ENCODE results near the gene CLUH.

The CLUH gene

DNA sequence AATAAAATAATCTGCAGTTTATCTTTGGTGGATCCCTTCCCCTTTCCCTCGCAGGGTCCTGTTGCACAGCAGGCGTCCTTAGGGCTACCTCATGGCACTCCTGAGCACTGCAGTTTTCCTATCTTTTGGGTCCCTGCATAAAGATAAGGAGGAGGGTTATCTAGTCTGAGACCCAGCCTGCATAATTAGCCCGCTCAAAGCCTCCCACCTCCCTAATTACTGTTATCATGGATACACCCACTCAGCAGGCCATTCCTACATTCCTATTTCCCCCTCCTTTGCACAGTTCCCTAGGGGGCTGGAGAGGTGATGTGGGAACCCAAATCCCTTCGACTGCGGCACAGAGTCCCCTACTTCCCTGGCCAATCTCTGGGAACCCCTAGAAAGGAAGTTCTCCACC is 5.1 kb upstream of the CLUH start:
- DNase-seq: no peak

DNA sequence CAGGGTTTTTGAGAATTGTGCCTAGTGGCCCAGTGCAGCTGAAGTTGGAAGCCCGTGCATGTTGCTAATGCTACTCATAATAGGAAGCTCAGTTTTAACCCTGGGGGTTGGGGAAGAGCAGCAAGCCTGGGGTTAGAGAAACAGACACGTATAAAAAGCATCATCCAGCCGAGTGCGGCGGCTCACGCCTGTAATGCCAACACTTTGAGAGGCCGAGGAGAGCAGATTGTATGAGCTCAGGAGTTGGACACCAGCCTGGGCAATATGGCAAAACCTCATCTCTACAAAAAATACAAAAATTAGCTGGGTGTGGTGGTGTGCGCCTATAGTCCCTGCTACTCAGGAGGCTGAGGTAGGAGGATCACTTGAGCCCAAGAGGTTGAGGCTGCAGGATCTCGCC is 2.3 kb upstream of the CLUH start:
- DNase-seq: no peak

DNA sequence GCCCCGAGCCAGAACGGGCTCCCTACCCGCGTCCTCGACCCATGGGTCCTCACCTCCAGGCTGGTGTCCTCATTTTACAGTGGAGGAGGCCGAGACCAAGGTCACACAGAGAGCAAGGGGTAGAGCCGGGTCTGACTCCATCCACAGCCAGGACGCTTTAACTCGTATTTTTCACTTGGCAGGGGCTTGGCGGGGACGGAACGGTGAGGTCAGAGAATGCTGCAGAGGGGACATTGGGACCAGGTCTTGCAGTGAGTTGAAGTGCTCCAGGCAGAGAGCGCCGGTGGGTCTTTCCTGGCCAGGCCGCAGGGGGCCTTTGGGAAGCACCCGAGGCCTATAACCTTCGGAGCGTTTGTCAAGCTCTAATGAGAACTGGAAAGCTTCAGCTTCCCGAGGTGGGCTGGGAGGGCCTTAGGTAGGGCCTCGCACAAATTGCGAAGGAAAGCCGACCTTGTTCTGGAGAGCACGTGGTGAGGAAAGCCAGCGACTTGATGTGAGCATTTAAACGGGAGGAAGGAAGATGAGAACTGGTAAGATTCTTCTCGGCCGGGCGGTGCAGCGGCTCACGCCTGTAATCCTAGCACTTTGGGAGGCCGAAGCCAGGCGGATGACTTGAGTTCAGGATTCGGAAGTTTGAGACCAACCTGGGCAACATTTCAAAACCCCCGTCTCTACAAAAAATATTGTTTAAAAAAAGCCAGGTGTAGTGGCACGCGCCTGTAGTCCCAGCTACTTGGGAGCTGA is 908 bp upstream of the CLUH start:
- DNase-seq: peak; percentile 33

DNA sequence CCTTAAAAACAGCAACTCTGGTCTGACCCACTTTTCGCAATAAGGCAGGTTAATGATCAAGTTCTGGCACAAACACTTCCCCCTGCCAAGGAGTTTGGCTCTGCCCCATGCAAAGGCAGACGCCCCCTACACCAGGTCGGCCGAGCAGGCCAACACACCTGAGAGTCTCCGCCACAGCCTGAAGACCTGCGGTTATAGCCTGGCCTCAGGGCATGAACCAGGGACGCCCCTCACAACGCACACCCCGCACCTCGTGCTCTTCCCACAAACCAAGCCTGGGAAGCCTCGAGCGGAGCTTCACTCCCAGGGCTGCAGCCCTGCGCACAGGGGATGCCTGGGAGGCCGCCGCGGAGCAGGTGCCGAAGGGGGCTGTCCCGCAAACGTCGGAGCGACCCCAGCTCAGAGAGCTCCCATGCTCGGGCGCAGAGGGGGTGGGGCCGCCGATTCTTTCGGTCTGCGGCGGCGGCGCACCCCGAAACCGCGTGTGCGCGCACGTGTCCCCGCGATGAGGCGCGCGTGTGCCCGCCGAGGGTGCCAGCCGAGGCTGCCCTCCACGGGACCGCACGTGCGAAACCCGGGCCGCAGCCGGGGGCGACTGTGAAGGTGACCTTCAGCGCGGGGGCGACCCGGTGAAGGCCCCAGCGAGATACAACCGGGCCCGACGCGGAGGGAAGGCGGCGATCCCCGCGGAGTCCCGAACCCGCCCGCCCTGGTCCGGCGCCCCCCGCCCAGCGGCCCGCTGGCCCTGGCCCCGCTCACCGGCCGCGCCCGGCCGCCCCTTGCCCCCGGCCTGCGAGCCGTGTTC is 559 bp downstream of the CLUH start:
- DNase-seq: peak; percentile 5

DNA sequence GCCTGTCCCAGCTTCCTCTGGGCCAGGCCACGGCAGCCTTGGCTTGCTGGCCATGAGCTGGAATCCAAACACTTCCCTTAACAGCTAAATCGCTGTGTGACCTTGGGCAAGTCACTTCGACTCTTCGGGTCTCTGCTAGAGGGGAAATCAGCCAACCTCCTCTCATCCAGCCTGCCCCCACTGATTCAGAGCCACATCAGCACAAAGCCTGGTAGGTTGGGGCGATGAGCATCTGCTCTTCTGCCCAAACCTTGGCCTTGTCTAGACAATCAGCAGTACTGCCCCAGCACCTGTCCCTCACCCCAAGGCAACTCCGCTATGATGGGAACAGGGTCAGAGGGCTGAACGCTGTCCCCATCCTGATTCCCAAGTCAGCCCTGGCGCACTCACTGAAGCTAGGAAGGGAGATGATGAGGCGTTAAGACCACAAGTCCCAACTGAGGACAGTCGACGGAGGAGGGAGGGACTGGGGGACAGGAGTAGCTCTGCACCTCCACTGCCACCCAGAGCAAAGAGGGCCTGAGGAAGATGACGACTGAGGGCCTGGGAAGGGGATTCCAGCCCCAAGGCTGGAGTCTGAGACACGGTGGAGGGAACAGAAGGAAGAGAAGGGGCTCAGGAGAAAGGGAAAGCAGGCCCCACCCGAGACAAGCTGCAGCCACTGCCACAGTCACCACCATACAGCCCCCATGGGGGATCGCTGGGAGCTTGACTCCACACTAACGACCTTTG is 1.3 kb downstream of the CLUH start:
- DNase-seq: no peak

DNA sequence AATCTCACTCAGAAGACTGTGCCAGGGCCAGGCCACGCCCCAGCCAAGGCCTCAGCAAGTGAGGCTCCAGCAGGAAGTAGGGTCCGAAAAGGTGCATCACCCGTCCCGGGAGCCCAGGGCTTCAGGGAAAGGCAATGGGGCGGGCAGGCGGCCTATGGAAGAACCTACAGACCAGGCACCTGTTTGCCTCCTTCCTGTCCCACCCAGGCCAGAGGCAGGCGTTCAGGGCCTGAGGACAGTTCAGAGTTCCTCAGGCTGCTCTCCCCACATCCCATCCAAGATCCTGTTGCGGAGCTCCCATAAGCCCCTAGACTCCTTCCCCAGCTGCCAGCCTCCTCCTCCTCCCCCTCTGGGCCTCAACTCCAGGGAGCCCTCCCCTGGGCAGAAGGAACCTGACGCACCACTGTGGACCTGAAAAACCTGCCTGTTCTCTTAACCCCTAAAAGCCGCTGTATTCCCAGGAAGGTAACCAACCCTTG is 2.3 kb downstream of the CLUH start:
- no peak for DNase-seq

DNA sequence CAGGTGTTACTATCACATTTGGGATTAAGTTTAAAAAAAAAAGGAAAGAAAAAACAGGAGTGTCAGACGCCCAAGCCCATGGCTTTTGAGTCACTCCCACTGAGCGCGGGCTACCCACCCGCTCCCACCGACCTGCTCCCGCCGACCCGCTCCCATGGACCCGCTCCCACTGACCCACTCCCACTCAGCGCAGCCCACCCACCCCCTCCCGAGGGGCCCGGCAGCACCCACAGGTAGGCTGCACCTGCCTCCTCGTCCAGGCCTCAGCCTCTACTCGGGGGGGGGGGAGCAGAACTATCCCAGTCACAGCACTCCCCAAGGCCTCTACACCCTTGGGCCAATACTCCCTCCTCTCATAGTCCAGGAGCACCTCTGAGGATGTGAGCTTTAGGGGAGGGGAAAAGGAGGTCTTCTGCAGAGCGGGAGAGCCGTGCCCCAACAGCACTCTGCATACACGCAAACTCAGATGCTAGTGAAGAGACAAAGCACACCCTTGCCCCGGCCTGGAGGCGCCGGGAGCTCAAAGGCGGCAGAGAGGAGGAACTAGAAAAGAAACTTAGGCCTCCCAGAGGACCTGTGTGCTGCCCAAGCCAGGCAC is 2.9 kb downstream of the CLUH start:
- no peak for DNase-seq

DNA sequence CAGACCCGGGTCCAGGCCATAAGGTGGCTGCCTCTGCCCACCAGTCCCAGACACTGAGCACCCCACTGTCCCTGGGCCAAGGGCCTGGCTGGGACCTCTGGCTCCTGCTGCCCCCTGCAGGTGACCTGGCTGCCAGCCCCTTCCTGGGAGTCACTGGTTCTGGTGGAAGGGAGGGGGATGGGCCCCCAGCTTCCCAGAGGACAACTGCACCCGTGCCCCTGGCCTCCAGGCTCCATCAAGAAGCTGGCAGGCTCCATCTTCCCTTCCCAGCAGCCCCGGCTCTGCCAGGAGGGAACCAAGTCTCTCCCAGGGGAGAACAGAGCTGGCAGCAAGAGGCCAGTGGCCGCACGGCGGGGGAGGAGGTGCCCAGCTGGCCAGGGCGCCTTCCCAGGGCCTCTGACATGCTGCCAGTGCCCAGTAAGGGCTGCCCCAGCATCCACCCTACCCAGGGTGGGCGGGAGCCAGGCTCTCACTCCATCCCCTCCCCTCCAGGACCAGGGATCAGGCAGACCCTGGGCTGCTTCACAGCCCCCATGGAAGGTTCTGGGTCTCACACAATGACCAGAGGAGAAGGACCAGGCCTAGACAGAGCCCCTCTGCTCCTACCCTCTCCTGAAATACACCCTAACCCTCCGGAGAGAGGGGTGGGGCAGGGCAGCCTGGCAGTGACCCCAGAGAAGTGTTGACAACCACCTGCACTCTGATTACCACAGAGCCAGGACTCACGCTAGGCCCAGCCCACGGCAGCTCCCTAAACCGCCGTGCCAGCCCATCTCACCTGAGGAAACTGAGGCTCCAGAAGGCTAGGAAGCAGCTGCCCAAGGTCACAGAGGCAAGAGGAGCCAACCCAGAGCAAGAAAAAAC is 3.6 kb downstream of the CLUH start:
- DNase-seq: no peak

DNA sequence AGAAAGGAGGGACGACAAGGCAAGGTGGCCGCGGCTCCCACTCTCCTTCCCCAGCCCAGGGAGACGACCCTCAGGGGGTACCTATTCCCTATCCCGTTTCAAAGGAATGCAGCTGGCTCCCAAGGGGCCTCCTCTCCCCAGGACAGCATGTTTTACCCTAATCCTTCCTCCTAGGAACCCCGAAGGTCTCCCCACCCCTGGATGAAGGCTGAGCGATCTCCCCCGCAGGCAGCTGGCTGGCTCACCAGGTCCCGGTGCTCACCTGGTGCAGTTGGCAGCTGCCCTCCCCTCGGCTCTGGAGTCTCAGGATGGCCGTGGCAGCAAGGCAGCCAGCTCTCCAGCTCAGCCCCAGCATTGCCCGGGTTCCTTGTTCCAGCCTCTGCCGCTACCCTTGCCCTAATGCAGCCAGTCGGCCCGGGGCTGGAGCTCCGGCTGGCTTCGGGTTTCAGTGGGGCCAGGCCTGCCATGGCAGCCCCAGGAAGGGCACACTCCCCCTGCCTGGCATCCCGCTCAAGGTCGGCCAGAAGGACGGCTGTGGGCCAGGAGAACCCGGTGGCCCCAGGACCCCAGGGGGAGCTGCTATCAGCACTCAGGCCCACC is 4.6 kb downstream of the CLUH start:
- no peak for DNase-seq

DNA sequence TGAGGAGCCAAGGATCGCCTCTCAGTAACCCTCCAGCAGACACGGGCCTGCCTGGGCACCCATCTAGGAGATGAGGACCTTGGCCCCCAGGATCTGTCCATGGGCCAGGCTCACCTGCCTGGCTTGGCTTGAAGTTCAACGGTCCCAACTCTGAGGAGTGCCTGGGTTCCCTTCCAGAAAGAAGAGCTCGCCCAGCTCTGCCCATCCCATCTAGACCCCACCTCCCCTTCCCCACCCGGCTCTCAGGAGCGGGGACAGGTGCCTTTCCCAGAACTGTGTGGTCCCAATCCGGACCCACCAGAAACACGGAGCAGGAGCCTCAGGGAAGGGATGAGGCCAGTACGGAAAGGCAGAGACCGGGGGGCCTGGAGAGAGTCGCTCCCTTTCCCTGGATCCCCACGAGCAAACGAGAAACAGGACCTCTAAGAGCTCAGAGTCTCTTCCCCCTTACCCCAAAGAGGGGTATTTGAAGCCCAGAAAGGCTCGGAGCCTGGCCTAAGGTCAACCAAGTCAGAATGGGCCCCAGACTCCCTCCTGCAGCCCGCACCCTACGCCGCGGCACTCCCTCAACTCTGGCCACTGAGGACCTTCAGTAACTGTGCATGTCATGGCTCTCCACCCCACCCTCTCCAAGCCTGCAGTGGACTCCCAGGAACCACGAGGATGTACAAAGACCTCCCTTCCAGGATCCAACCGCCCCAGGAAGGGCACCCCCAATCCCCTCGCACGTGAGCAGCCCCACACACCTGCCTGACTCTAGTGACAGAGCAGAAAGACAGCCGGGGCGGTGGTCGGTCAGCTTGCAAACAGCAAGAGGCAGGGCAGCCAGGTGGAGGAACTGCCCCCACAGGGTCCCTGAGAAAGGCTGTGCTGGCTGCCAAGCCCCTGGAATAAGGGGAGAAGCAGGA is 5.4 kb downstream of the CLUH start:
- DNase-seq: no peak

DNA sequence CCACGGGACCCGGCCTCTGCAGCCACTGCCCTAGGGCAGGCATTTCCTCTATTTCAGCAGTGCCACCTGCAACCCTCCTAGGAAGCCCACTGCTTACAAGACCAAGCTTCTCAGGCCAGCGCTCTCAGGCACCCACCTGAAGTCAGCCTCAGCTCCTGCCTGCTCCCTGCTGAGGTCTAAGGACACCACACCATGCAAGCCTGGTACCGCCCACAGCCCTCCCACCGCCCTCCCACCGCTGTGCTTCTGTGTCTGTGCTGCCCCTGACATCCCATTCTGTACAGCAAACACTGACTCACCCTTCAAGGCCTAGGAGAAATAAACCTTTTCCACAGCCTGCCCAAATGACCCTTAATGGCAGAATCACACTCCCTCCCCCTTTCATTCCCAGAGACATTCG is 6.3 kb downstream of the CLUH start:
- no peak for DNase-seq

DNA sequence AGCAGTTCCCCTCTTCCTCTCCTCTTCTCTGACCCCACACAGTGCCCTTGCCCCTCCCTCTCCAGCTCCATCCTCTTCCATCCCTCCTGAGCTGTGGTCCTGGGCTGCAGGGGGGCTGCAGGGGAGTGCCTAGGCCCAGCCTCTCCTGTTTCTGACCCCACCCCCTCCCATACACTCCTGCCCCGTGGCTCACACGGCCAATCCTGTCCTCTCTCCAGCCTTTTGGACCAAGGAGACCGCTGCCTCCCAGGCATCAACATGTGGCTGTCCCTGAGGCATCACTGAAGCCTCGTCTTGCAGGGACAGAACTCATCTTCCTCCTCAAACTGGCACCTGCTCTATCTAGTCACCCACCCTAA is 6.7 kb downstream of the CLUH start:
- DNase-seq: no peak

DNA sequence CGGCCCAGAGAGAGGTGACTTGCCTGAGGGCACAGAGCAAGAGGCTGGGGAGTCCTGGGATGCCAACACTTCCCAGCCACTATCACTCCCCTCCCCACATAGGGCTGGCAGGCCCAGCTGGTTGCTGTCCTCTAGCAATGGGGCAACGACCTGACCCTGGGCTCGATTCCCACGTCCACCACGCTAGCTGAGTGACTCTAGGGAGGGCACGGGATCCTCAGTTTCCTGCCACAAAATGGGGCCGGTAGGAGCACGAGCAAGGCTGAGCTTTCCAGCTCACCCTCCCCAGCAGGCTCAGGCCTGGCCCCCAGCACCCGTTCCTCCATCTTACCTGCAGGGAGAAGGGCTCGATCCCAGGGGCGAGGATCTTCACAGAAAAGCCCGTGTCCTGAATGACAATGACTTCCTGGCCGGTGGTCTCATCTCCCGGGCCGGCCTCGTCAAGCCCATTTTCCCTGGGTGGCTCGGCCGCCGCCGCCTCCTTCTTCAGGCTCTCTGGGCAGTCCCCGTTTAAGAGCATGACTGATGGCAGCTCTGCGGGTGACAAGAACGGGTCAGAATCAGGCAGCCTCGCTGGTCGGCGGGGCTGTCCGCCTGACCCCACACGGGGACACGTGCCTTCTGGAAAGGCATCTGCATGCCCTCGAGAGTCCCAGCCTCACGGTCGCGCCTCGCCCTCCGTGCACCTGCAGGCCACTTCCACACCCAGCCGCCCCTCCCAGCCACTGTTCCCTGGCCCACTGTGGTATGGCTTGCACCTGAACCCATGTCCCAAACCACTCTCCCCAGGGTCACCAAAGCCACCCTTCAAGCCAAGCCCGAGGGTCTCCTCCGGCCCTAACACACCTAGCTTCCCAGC is 7.3 kb downstream of the CLUH start:
- DNase-seq: no peak

DNA sequence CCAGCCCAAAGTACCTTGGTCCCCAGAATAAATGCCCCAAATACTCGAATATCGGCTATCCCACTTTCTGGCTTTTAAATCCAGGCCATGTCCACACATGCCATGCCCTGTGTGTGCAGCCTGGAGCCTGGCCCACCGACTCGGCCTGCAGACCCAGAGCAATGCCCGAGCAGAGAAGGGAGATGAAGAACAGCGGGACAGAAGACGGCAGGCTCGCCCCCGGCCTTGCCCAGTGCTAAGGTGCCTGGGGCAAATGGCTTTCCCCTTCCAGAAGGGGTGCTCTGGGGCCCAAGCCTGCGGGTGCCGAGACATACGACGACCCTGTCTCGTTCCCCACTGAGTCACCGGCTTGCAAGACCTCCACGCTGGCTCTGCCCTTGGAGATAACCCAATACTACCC is 8.0 kb downstream of the CLUH start:
- no peak for DNase-seq

DNA sequence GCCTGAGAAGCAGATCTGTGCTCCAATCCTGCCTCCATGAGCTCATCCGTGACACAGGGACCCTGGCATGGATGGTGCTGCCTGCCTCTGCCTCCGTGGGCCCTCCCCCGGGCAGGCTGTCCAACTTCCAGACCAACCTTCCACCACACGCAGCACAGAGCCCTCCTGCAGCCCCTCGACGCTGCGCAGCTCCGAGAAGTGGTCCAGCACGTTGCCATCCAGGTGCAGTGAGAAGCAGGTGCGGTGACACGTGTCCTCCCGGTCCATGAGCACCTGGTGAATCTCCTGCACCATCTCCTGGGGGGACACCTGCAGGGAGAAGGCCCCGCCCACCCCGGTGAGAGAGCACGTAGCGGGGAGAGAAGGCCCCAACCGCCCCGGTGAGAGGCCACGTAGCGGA is 8.4 kb downstream of the CLUH start:
- DNase-seq: no peak

DNA sequence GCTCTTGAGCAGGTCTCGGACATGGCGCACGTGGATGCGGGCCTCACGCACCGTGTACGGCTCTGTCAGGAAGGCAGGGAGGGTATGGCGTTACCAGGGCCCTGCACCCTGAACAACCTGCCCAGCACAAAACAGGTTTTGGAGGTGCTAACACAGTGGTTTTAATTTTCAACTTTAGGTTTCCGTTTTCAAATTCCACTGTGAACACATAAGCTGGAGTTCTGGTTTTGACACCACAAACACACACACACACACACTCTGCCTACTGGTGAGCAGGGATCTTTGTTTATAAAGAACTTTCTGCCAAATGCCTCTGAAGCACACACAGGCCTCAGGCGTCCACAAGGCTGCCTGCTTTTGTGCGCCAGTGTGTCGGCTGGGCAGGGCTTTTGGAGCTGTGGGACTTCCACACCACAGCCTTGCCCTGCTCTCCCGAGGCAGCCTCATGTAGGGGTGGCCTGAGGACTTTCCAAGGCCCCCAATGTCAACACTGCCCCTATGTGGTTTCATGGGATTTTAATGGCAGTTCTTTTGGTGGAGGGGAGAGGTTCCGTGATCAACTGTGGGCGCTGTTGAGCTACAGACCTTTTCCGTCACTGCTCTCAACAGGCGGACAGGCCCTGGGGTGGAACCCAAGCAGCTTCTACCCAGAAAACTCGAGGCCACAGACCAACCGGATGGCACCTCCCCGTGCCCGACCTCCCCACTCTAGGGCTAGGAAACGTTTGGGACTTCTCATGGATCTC is 9.4 kb downstream of the CLUH start:
- DNase-seq: no peak

DNA sequence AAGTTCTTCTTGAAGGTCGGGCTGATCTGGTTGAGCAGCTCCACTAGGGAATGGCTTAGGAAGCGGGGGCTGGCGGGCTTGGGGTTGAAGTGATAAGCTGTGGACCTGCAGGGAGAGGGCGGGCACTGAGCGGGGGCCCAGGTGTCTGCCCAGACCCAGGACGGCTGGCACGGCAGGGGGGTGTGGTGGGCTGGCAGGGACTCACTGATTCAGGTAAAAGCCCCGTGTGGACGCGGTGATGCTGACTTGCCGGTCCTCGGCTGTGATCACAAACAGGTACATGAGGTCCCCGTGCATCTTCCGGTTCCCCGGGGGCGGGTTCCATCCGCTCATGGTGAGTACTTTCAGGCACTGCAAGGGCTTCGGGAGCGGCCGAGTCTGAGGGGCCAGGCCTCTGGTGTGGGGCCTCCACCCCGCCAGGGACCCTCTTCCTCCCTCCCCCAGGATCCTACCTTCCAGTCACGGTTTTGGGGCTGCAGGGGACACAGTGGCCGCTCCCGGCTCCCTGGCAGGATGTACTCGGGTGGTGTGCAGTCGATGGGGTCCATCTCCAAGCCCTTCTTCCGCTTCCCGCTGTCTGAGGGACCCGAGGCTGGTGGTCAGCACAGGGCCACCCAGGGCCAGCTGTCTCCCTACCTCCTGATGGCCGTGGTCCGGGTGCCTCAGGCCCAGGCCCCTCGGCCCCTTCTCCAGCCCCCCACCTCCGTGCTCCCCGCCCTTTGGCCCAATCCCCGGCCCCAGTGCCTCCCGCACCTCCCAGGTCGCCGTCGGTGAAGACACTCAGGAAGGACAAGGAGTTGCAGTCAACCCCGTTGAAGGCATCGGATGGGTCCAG is 10.2 kb downstream of the CLUH start:
- DNase-seq: no peak

DNA sequence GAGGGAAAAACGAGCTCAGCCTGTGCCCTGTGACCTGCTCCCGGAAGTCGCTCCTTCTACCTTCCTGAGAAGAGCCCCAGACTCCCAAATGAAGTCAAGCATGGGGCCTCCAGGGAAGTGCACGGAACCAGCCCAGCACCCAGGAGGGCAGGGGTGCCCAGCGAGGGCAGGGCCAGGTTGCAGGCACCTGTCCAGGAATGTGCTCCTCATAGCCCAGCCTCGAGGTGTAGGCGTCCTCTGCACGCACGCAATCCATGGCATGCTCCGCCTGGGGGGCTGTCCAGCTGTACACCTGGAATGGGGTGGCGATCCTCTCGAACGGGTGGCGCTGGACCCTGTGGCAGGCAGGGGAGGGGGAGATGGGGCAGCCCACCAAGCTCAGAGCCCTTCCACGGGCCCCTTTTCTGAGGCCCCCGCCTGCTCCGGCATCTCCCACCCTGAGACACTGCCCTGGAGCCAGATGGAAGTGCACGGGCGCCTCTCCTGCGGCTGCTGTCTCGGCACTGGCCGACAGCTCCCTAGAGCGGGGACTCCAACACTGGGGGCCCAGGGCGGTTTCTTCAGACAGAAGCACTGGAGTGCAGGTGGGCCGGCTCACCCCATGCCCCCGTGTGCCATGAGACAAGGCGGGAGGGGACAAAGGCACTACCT is 10.9 kb downstream of the CLUH start:
- no peak for DNase-seq
